Stimulated activated CD4-positive, alpha-beta T cell treated with anti-CD3 and anti-CD28 coated beads, Interleukin-1b, Interleukin-23, amount 100 ng/mL, for 24 hours (primary cell): ENCODE measurements around the gene LRRC8C.
"Not testable (repeated sequence)": the region's sequence is repeated elsewhere in the genome, so short reads cannot be mapped to it uniquely, and the experiment has no call there.

Experiments
- DNase-seq, 4 experiments: peaks; one replicate each; pipeline ENCODE4 v3.0.0-alpha.2; 2020; ENCODE audit warnings: low read depth in 4 of 4, low spot score in 1 of 4

LRRC8C gene

DNA sequence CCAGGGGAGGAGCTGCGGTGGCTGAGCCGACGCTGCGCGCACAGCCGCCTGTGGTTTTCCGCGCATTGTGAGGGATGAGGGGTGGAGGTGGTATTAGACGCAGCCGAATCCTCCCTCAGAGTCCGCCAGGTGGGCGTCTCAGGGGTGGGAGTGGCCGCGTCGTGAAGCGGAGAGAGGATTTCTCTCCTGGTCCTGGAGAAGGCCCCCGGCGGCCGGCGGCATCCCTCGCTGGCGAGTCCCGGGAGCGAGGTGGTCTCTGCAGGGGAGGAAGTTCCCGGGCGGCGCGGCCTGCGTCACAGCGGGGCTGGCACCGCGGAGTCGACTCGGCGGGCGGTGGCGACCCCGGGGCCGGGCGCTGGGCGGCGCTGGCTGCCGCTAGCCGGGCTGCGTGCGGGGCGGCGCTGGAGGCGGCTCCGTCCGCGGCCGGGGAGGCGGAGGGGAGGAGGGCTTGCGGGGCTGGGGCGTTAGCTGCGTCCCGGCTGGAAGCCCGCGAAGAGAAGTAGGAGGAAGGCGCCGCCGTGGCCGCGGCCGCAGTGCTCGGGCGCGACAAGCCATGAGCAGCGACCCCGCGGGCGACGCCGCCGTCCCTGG is at the start of gene LRRC8C:
LRRC8C (plus strand) TSS at position 464 of the 591 bp plus-strand sequence. CDS start 53,354 bp downstream, outside the sequence.
- peak; percentile 67 to 84 (median 76) for DNase-seq

DNA sequence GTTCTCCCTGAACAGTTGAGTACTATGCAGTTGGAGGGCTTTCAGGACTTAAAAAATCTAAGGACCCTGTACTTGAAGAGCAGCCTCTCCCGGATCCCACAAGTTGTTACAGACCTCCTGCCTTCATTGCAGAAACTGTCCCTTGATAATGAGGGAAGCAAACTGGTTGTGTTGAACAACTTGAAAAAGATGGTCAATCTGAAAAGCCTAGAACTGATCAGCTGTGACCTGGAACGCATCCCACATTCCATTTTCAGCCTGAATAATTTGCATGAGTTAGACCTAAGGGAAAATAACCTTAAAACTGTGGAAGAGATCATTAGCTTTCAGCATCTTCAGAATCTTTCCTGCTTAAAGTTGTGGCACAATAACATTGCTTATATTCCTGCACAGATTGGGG is 48.7 kb upstream of the LRRC8C start:
- no peak for DNase-seq

DNA sequence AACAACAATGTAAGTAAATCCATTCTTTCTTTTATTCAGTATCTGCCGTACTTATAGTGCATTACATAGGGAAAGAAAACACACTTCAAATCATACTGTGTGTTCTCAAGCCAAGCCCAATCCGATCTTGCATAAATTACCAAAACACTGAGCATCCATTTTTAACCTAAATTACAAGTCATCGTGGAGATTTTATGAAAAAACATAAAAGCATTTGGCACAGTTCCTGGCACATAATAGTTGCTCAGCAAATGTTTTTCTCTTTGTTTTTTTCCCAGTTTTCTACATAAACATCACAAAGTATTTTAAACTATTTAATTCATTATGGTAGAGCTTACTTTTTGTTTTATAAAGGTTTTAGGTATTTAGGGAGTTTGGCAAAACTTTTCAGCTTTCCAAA is 48.1 kb upstream of the LRRC8C start:
- no peak for DNase-seq

DNA sequence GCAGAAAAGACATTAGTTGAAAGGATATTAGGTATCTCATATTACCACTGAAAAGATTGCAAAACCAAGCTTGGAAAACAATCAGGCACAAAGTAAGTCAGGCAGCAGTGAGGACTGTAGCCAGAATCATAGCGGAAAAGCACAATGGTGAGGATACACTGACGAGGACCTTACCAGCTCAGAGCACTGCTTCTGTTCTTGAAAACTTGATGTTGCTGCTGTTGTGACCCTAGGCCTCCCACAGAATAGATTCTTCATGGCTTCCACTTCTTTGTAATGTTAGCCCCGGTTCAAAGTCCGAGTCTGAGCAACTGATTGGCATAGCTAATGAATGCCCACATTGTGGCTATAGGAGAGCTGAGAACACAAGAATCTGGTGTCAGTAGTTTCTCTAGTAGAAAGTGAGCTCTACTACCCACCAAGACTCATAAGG is 45.2 kb upstream of the LRRC8C start:
- DNase-seq = no peak

GRCh38 chr1:89588480-89588879 is 44.4 kb upstream of the LRRC8C start:
- no peak for DNase-seq

- no peak for DNase-seq
Observed at GRCh38 chr1:89589515-89589914, 43.4 kb upstream of the LRRC8C start.

DNA sequence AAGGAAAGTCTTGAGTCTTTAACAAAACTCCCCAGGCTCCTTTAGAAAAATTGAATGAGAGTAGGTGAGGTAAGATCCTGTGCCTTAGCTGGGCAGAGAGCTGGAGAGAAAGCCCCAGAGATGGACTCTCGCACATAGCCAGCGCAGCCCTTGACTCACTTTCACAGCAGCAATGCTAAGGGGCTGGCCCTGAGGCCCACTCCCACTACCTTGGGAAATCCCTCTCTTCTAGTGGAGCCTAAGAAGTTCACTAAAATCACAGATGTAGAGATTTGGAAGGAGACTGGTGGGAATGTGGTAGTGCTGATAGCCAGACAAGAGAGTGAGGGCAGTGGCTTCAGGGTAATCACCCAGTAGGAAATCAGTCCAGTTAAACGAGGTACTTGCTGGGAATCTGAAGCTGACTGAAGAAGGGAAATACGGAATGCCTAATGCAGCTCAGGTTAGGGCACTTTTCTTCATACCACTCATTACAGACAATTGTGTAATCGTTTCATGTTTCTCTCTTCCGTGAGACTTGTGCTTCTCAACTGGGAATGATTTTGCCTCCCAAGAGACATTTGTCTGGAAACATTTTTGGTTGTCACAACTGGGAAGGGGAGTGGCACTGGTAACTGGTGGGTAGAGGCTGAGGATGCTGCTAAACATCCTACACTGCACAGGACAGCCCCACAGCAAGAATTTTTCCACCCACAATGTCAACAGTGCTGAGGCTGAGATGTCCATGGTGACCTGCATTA is 42.4 kb upstream of the LRRC8C start:
- DNase-seq = no peak

DNA sequence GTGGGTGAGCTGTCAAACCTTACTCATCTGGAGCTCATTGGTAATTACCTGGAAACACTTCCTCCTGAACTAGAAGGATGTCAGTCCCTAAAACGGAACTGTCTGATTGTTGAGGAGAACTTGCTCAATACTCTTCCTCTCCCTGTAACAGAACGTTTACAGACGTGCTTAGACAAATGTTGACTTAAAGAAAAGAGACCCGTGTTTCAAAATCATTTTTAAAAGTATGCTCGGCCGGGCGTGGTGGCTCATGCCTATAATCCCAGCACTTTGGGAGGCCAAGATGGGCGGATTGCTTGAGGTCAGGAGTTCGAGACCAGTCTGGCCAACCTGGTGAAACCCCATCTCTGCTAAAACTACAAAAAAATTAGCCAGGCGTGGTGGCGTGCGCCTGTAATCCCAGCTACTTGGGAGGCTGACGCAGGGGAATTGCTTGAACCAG is 40.0 kb upstream of the LRRC8C start:
- not testable (repeated sequence) for DNase-seq

DNA sequence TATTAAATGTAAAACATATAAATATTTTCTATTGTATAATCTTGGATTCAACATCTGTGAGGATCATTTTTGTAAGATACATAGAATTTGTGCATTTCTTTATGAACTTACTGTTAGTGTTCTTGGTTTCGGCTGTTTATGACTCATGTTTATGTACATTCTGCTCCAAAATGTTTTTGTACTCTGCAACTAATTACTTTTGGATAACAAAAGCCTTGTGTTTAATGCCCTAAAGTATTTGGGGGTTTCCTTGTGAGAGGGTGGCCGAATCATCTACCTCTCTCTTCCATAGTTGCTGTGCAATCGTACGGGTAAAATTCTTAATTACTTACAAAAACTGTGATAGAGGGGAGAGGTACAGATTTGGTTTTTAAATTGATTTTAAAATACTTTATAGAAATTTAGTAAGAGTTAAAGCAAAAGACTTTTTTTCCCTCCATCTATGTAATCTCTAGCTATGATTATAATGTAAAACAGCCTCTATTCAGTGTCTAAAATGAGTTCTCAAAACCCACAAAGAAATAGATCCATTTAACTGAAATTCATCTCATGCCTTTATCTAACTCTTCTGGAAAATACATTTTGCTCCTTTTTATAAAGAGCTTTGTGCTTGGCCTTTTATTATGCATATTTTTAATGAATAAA is 38.7 kb upstream of the LRRC8C start:
- no peak for DNase-seq

DNA sequence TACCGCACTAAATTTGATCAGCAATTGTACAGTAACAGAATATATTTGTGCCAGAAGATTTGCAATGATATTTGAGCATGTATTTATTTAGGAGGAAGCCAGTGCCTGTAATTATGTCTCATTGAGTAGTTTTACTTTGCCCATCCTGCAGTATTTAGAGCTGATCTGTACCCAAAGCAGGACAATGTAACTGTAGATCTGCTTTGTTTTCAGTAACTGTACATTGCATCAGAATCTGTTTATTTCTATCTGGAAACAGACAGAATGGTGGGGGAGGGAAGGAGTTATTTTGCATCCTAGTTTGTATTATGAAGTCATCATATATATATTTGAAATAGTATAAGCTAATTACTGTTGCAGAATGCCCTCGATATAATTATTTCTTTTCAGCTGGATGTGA is 36.2 kb upstream of the LRRC8C start:
- DNase-seq = no peak

DNA sequence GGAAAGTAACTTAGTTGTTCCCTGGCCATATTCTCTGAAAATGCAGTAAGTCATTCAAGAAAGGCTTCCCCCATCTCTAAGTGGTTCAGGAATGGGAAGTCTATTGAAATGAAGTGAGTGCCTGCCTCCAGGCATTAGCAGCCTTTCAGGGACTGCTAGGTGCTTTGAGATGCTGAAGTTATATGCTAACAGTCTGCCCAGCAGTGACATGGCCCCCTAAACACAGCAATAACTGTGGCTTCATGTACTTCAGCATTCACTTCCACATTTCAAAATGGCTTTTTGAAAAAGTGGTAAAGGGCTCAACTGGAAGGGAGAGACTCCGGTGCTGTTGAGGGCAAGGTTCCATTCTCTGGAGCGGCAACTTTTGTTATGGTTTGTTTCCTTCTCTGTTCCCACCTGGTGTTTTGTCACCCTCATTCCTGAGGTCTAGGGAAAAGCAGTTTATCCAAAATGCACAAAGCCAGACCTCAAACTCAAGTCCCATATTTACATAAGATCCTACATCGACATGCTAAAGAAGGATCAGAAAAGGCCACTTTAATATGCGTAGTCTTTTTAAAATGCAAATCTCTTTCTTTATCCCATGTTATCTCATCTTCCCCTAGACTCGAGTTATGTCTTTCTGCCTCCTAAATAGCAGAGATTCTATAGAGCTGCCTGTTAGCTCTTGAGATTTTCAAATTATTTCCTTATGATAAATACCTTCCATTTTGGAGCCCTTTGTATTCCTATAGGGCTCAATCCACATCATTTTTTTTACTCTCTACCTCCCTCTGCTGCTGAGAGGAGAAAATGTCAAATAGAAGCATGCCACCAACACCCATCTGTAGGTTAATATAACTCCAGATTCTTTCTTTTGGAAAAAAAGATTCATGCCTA is 34.2 kb upstream of the LRRC8C start:
- DNase-seq = no peak

DNA sequence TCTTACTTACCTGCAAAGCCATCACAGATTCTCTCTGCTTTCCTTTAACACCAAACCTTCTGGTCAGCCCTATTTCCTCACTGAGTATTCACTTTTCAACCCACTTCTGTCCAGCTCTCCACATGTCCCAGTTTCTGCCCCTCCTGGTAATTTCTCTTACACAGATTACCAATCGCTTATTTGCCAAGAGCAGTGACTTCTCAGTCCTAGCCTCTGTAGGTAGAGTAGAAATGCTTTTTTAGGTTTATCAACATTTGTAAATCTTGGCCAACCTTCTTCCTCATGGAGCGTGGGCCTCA is 33.6 kb upstream of the LRRC8C start:
- DNase-seq = no peak

DNA sequence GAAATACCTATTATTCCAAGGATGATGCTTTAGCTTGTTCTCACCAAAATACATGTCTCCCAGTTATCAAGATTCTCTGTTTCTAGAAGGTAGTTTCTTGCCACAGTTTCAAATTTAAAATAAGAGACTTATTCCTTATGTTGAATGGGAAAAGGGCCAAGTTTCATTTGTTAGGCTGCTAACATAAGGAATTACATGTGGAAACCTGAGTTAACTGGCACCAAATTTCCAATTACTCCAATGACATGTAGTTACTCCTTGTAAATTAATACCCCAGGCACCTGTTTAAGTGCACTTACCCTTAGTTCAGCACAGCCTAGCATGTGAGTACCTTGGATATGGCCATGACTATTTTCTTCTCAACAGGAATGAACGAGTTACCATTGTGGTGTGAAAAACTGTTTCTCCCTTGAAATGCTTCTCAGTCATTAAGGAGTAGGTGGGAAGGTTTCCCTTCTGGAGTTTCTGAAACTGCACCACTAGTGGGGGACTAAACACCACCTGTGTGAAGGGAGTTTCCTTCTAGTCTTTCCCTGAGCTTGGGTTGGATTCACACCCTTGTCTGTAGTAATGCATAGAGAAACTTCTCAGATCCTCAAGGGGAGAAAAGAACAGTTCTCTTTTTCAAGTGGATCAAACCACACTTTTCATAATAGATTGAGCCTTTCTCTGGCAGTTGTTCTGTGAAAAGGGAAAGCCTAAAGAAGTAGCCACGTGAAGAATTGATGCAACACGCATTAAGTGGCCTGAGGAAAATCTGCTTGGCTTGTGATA is 32.3 kb upstream of the LRRC8C start:
- no peak for DNase-seq

- DNase-seq = no peak
Observed at GRCh38 chr1:89602871-89603404, 30.0 kb upstream of the LRRC8C start.

DNA sequence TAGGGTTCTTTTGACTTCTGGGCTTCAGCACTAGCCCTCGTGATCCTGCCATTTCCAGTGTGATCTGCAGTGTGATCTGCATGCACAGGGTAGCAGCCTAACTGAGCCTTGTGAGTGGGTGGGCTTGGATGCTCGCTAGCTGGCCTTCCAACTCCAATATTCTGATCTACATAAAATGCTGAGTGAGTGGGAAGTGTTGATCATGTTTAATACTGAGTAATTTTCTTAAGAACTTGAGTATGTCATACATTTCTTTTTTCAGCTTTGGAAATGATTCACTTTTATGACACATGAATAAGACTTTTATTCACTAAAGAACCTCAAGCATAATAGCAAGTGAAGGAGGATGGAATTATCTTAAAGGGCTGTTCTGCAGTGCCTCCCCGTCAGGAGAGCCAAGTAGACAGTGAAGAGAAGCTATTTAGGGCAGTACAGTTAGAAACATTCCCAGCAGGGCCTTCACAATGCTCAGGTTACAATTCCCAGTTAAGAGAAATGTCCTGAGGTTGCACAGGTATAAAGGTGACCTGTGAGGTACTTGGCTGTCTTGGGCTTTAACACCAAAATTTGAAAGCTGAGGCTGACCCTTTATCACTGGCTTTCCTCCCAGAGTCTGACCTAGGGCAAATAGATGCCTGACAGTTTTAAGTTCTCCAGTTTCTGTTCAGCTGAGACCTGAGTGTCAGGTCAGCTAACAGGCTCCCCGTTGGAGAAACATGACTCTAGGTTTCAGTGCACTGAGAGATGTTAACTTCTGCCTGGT is 29.1 kb upstream of the LRRC8C start:
- DNase-seq = peak in 1 of 4 experiments; percentile 46

DNA sequence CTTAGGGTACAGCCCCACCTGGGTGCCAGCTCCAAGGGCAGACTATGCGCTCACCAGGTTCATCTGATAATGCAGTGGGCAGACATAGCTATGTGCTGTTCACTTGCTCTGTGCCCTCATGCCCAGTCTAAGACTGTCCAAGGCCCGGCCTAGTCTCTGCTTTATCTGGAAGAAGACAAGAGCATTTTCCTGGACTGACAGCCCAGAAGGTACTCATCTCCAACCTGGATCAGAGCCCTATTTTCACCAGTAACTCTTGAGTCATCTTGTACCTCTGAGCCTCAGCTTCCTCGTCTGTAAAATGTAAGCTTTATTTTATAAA is 28.5 kb upstream of the LRRC8C start:
- DNase-seq = no peak

DNA sequence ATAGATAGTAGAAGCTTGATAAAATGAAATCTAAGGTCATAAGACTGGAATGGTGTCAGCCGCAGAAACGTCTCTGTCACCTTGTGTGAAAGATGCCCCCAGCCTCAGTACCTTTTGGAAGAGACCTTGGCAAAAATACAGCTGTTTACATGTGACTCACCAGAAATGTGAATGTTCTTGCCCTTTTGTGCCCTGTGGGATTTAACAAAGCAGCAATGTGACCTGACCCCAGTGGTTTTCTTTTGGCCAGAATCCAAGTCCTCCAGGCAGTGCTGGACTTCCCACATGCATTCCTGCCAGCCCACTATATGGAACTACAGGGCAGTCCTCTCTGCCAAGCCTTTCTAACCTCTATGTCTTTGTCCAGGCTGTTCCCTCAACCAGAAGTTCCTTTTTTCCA is 27.2 kb upstream of the LRRC8C start:
- DNase-seq = no peak

DNA sequence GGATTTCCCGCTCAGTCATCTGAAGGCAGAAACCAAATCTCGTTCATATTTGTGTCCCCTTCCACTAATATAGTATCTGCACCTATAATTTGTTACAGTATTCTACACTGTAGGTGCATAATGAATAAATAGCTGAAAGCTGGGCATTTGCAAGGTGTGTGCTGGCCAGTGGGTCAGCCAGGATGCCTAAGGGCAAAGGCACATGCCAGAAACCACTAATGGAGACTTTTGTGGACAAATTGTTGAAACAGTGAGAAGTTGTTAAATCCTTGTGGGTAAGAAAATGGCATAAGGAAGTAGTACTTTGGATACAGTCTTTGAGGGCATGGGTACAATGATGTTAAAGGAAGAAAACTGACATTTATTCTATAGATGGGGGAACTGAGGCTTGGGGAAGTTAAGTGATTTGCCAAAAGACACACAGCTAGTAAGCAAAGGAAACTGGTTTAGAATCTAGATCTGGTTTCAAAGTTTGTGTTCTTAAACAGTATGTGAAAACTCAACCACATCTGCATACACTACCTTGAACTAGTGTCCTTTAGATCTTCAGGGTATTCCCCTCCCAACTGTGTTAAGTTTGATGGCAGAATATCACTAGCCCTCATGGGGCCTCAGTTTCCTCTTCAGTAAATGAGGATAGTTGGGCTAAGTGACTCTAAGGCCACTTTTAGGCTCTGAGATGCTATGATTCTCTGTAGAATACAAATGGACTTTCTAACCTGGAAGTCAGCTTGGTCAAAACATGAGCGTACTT is 26.5 kb upstream of the LRRC8C start:
- no peak for DNase-seq

DNA sequence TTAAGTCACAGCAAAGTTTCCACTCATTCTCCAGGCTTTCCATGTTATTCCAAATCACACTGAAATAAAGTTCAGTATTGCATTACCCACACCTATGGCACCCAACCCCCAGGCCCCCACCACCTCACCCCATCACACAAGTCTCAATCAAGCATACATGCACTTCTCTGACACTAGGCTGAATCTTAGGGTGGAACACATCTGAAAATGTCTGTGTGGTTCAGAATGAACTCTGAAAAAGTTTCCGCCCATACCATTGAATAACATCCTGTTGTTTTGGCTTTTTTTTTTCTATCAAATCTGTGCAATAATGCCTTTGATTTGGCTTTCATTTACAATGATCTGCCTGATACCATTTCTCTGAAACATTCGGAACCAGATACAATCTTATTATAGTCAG is 25.8 kb upstream of the LRRC8C start:
- no peak for DNase-seq
